Activated CD8-positive, alpha-beta memory T cell treated with anti-CD3 and anti-CD28 coated beads, Interleukin-2, amount 50 U/mL, for 48 hours (primary cell): ENCODE measurements around the gene DIPK1C.
"Not testable (repeated sequence)": the region's sequence is repeated elsewhere in the genome, so short reads cannot be mapped to it uniquely, and the experiment has no call there.

Experiments
- DNase-seq: peaks from one replicate; pipeline ENCODE4 v3.0.0-alpha.2; 2020

Gene DIPK1C

DNA sequence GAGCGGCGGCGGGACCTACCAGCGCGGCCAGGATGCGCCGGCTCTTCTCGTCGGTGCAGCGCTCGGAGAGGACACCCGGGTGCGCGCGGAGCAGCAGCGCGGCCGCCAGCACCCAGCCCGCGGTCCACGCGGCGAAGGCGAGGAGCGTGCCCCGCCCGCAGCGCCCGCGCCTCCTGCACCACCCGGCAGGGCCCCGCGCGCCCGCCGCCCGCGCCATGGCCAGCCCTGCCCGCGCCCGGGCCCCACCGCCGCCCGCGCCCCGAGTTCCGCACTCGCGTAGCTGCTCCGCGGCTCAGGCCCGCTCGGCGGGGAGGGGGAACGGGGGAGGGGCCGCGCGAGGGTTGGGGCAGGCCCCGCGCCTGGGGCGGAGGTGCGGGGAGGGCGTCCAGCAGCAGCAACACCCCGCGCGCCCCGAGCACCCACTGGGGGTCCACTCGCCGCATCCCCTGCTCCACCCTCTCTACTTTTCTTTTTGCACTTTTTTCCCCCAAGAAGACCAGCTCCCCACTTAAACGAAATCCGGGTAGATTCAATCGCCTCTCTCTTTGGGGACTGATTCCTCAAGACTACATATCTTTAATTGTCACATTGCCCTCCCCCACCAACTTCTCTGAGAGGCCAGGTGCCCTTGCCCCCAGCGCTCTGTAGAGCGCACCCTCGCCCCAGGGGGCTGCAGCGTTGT lies at the start of gene DIPK1C:
DIPK1C (minus strand) TSS at position 266 of the 682 bp plus-strand sequence; CDS start at position 217, 49 bp downstream.
- no peak for DNase-seq

DNA sequence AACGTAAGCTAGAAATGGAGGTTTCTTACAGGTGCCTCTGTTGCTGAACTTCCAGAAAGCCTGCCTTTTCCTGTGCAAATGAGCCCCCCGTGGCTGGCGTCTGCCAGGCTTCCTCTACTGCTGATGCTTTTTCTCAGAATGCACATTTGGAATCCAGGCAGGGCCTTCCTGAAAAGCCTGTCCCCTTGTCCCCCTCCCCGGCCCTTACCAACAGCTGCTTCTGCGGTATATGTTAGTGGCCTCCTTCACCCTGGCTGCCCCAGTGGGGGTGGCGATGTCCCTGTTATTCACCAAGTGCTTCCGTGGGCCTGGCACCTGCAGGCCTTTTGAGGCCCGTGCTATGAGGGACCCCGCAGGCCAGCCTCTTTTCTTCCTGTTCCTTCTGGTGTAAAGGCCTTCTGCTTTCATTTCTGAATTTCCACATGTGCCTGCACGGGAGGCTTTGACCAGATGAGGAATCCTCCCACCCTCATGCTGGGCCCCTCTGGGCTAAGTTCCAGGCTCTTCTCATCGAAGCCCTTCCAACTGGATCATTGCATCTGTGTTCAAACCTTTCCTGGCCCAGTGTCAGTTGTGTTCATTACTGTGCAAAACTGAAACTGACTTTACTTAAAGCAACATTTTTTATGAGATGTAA lies 49.5 kb upstream of the DIPK1C start:
- peak; percentile 30 for DNase-seq

DNA sequence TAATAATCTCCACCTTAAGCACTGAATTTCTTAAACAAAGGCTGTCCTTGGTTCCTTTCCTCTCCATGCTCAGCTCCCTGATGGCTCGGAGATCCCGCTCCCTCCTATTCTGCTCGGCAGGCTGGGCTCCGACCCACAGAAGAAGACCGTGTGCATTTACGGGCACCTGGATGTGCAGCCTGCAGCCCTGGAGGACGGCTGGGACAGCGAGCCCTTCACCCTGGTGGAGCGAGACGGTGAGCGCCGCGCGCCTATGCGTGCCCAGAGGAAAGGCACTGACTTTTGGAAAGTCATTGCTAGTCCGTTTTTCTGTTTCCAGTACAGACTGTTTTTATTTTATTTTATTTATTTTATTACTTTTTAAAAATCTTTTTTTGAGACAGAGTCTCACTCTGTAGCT lies 48.7 kb upstream of the DIPK1C start:
- peak; percentile 29 for DNase-seq

GRCh38 chr18:74503137-74503536 lies 46.0 kb upstream of the DIPK1C start:
- DNase-seq: no peak

GRCh38 chr18:74501386-74501785 lies 44.3 kb upstream of the DIPK1C start:
- DNase-seq: no peak

- DNase-seq: not testable (repeated sequence)
Measured at GRCh38 chr18:74500774-74501173, 43.7 kb upstream of the DIPK1C start.

DNA sequence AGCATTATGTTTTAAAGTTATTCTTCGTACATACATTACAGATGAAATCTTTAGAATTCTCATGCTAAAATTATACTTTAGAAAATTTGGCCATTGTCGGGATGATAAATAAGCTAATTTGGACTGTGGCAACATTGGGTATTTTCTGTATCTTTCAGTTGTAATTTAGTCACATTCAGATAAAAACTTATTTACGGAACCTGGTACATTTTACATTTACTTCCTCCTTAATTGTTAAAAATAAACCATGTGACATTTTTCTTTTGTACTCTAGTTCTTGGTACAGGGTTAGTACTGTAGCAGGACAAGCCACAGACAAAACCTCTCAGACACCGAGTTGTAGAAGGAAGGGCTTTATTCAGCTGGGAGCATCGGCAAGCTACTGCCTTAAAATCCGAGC lies 43.3 kb upstream of the DIPK1C start:
- DNase-seq: no peak

DNA sequence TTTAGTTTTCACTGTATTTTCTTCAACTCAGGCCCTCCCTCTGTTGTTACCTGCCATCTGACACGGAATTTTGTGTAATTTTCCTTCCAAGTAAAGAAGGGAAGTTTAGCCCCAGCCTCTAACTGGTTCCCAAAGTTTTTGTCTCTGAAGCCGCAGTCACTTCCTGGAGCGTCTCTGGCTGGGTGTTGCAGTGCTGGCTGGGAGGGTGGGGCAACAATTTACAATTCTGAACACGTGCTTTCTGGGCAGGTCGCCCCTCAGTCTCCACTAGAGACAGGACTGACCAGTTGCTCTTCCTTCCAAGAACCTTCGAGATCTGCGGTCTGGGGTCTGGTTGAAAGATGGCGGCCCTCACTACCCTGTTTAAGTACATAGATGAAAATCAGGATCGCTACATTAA lies 42.5 kb upstream of the DIPK1C start:
- DNase-seq: peak; percentile 64

- DNase-seq: peak; percentile 85
Measured at GRCh38 chr18:74498712-74499627, 41.9 kb upstream of the DIPK1C start.

GRCh38 chr18:74497778-74498177 lies 40.7 kb upstream of the DIPK1C start:
- DNase-seq: no peak

DNA sequence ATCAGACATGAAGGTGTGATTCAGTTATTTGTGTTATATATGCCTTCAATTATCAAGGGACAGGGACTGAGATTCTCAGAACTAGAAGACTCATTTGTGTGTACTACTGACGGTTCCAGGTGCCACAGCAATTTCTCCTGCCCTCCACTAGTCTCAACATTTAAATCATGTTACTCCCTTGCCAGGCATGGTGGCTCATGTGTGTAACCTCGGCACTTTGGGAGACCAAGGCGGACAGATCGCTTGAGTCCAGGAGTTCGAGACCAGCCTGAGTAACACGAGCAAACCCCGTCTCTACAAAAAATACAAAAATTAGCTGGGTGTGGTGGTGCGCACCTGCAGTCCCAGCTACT lies 40.2 kb upstream of the DIPK1C start:
- DNase-seq: no peak

GRCh38 chr18:74496508-74497323 lies 39.6 kb upstream of the DIPK1C start:
- DNase-seq: peak; percentile 74

DNA sequence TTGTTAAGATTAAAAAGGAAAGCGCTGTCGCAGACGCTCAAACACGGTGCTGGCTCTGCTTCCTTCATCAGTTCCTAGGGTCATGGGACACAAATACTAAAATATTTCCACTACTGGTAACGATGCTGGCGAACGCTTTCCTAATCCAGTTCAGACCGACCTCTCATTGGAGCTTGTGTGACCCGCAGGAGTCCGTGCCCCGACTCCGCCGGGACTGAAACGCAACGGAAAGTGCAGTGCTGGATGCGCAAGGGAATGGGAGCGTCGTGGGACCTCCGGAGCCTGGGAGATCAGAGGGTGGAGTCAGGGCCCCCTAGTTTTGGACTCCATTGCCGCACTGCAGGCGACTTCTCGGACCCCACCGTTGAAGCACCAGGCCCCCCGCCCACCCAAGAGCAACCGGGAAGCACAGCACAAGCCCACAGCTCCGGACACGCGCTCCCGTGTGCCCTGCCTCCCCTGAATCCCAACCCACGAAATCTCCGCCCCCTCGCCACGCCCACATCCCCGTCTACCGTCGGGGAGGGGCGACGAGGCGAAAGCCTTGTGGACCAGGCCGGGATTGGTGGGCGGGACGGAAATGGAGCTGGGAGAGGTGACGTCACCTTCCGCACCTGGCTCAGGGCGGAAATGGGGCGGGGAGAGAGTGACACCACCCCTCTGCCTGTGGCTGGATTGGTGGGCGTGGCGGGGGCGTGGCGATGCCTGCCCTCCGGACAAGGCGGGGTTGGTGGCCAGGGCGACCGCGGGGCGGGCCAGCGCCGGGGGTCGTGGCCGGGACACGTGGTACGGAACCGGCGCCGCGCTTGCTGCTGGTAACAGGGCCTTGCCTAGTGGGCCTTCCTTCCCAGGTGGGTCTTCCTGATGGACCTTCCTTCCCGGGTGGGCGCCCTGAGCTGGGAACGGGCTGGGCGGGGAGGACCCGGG lies 38.7 kb upstream of the DIPK1C start, which contains the start of gene CNDP2:
CNDP2 (plus strand) TSS at position 783 of the 927 bp plus-strand sequence. CDS start 3,611 bp downstream, outside the sequence.
- peak; percentile 100 for DNase-seq

DNA sequence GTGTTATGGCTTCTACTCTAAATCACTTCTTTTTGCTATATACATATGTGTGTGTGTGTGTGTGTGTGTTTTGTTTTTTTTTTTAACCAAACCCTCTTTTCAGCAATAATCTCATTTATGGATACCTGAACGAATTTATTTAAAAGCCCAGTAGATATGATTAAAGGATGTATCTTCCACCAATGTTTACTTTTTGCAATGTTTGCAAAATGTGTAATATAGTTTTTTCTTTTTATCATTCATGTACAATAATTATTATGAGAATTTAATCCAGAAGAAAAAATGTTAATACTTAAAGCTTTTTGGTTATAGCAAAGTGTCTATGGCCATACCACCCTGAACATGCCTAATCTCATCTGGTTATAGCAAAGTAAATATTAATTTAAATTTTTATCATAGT lies 37.4 kb upstream of the DIPK1C start:
- DNase-seq: no peak

GRCh38 chr18:74493689-74494088 lies 36.6 kb upstream of the DIPK1C start:
- peak; percentile 52 for DNase-seq

- peak; percentile 45 for DNase-seq
Measured at GRCh38 chr18:74492259-74492658, 35.2 kb upstream of the DIPK1C start.

GRCh38 chr18:74489676-74490075 lies 32.6 kb upstream of the DIPK1C start:
- DNase-seq: no peak

GRCh38 chr18:74488864-74489263 lies 31.8 kb upstream of the DIPK1C start:
- DNase-seq: no peak

DNA sequence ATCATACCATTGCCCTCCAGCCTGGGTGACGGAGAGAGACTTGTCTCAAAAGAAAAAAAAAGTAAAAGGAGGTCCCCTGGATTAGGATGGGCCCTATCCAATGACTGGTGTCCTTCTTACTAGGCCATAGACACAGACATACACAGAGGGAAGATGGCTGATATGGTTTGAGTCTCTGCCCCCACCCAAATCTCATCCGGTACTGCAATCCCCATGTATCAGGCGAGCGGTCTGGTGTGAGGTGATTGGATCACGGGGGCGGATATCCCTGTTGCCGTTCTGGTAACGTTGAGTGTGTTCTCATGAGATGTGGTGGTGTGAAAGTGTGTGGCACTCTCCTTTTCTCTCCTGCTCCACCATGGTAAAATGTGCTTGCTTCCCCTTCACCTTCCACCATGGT lies 31.2 kb upstream of the DIPK1C start:
- no peak for DNase-seq

- no peak for DNase-seq
Measured at GRCh38 chr18:74486119-74486849, 29.2 kb upstream of the DIPK1C start.

DNA sequence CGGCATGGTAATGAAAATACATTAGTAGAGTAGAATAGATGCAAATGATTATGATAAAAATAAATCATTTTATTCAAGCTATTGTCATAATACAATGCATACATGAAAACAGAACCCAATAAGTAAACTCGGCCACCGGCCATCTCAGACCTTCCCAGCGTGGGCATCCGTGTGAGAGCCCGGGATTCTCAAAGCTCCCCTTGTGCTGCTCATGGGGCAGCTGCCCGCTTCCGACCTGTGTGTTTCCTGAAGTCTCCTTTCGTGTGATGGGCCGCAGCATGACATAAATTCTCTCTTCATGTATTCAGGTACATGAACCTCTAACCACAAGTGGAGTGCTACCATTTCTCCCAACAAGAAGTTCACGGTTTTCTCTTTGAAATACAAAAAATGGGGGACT lies 25.6 kb upstream of the DIPK1C start:
- DNase-seq: no peak
